PC-9 (cell line): ENCODE results near the gene DBN1.

Experiments
- CTCF ChIP-seq: fragments of 200-600 bp; sonication (generic); conservative IDR thresholded peaks from 2 replicates; pipeline ENCODE4 v1.6.1; 2017; ENCODE audit warnings: mixed run types, antibody characterized with exemption, mild to moderate bottlenecking, moderate library complexity
- EZH2 ChIP-seq: fragments of 200-600 bp; sonication (generic); IDR thresholded peaks from 2 replicates; pipeline ENCODE4 v1.8.0; 2017; ENCODE audit warnings: antibody characterized with exemption, low read depth

GRCh38 chr5:177482359-177482795 is 8.9 kb upstream of the DBN1 start:
- TF ChIP-seq CTCF, result no peak
- TF ChIP-seq EZH2, result no peak
